Stimulated activated CD4-positive, alpha-beta T cell treated with anti-CD3 and anti-CD28 coated beads, Interleukin-2, amount 100 ng/mL, for 24 hours (primary cell): ENCODE measurements around the gene OR4S1.
"Not testable (repeated sequence)": the region's sequence is repeated elsewhere in the genome, so short reads cannot be mapped to it uniquely, and the experiment has no call there.

Source experiments
- DNase-seq, 2 donors: peaks; one replicate each; pipeline ENCODE4 v3.0.0-alpha.2; 2020

OR4S1 gene

GRCh38 chr11:48305923-48306322 is at the start of gene OR4S1:
Gene OR4S1 (plus strand): TSS chr11:48306223. CDS start chr11:48306223, 0 bp downstream.
- DNase-seq, result no peak

GRCh38 chr11:48261600-48261999 is 44.4 kb upstream of the OR4S1 start:
- no peak for DNase-seq

- no peak for DNase-seq
Measured at GRCh38 chr11:48263423-48263911, 42.6 kb upstream of the OR4S1 start, which contains the start of gene OR4X1. Gene OR4X1 (plus strand): TSS chr11:48263861. CDS start chr11:48263861, 0 bp downstream.

- DNase-seq, result no peak
Measured at GRCh38 chr11:48270621-48271020, 35.4 kb upstream of the OR4S1 start.

GRCh38 chr11:48272606-48273005 is 33.4 kb upstream of the OR4S1 start:
- no peak for DNase-seq

- peak; percentile 78 to 79 for DNase-seq
Measured at GRCh38 chr11:48307760-48308386, 1.9 kb downstream of the OR4S1 start.

GRCh38 chr11:48313590-48313989 is 7.6 kb downstream of the OR4S1 start:
- not testable (repeated sequence) for DNase-seq

- DNase-seq, result not testable (repeated sequence)
Measured at GRCh38 chr11:48319813-48320212, 13.8 kb downstream of the OR4S1 start.

GRCh38 chr11:48324620-48325019 is 18.6 kb downstream of the OR4S1 start, which contains the start of gene OR4C3:
Gene OR4C3 (plus strand): TSS chr11:48324920. CDS start chr11:48325022, 102 bp downstream.
- not testable (repeated sequence) for DNase-seq

- DNase-seq, result no peak
Measured at GRCh38 chr11:48341466-48341865, 35.4 kb downstream of the OR4S1 start.

- not testable (repeated sequence) for DNase-seq
Measured at GRCh38 chr11:48342505-48342904, 36.5 kb downstream of the OR4S1 start.

GRCh38 chr11:48346286-48346685 is 40.3 kb downstream of the OR4S1 start:
- not testable (repeated sequence) for DNase-seq

GRCh38 chr11:48354013-48354412 is 48.0 kb downstream of the OR4S1 start:
- no peak for DNase-seq

GRCh38 chr11:48354677-48355076 is 48.7 kb downstream of the OR4S1 start:
- DNase-seq, result no peak
